Esophagus (tissue), 2 donors: ENCODE results near the gene MPDU1. TPM values are rescaled to one million over a fixed set of nuclear protein-coding genes. Genes with fewer than 3 reads are reported as not detected.

Experiments
- H3K27ac ChIP-seq, 2 donors: one replicate each; pipeline ENCODE4 v1.5.1; 2013; ENCODE audit warnings: low read depth in 2 of 2, mild to moderate bottlenecking in 2 of 2, inconsistent platforms in 1 of 2, low read length in 1 of 2, moderate library complexity in 1 of 2
- H3K27me3 ChIP-seq, 2 donors: one replicate each; pipeline ENCODE4 v1.6.1; 2013; ENCODE audit warnings: low read length in 2 of 2, control low read depth in 1 of 2, mild to moderate bottlenecking in 1 of 2; ENCODE audit not compliant: insufficient read depth in 2 of 2, control insufficient read depth in 1 of 2
- H3K36me3 ChIP-seq, 2 donors: one replicate each; pipeline ENCODE4 v1.6.1; 2013; ENCODE audit warnings: low read length in 1 of 2; ENCODE audit not compliant: control insufficient read depth in 2 of 2, insufficient read depth in 2 of 2
- H3K4me1 ChIP-seq, 2 donors: one replicate each; pipeline ENCODE4 v1.6.1; 2013; ENCODE audit warnings: low read length in 1 of 2; ENCODE audit not compliant: control insufficient read depth in 2 of 2, insufficient read depth in 2 of 2
- H3K4me3 ChIP-seq, 2 donors: one replicate each; pipeline ENCODE4 v1.5.1; 2013; ENCODE audit warnings: low read length in 2 of 2, mild to moderate bottlenecking in 2 of 2, low read depth in 1 of 2, moderate library complexity in 1 of 2
- H3K9me3 ChIP-seq, 2 donors: one replicate each; pipeline ENCODE4 v1.6.1; 2013; ENCODE audit warnings: mild to moderate bottlenecking in 2 of 2, low read depth in 1 of 2, low read length in 1 of 2, moderate library complexity in 1 of 2; ENCODE audit not compliant: control insufficient read depth in 2 of 2, insufficient read depth in 1 of 2
- WGBS, 2 donors: extraction: QIAGEN DNeasy Blood & Tissue Kit; methylation state at CpG; one replicate each; pipeline ENCODE4 v1.1.7; 2013; 5-methylcytosine and 5-hydroxymethylcytosine counted together
- polyA plus RNA-seq, 2 donors: library from polyadenylated mRNA; stranded (reverse); fragments of 200-250 nt; gene quantifications; one replicate each; pipeline ENCODE4 v1.2.3, GENCODE V29; 2013
- donor health status: healthy with polysubstance abuse.
- donor health status: Bipolar disorder and iron deficiency.

The MPDU1 gene
- polyA plus RNA-seq, 2 donors = 56.9 to 60.0 TPM

GRCh38 chr17:7572338-7572587, 11.4 kb upstream of the MPDU1 start:
- Histone ChIP-seq H3K36me3 (peaks cover 21 to 35% of the 10 kb centered on the region in 2 donors), H3K27me3 (no peaks in the 10 kb centered on the region), H3K27ac (peak overlapping the region; percentile 61 to 88), H3K9me3 (no peaks in the 10 kb centered on the region), H3K4me1 (peaks cover 0 to 7% of the 10 kb centered on the region in 2 donors), H3K4me3 (peak overlapping the region; percentile 40 to 47)
- 0 to 1% methylated on average over 11 of the region's 11 CpGs for WGBS, 2 donors

DNA sequence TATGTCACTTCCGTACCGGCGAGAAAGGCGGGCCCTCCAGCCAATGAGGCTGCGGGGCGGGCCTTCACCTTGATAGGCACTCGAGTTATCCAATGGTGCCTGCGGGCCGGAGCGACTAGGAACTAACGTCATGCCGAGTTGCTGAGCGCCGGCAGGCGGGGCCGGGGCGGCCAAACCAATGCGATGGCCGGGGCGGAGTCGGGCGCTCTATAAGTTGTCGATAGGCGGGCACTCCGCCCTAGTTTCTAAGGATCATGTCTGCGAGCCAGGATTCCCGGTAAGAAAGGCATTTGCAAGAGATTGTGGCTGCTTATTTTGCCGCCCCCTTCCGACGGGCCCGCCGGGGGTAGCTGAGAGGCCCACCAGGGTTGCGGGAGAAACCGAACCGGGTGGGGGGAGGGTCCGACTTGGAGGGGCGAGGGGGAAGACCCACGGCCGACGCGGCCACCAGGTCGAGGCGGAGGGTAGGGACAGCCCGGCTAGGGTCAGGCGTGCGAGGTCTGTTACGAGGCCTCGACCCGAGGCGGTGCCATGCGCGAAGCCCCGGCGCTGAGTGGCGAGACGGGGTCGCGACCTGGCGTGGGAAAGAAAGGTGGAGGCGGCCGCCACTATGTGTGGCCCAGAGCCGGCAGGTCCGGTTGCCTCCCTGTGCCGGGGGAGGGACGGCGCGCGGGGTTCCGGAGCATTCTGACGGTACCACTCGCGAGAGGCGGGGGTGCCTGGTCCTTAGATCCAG, 10.9 kb upstream of the MPDU1 start:
- peak overlapping the region; percentile 97 to 98 for H3K27ac ChIP-seq
- no peaks in the 10 kb centered on the region for H3K9me3 ChIP-seq
- H3K36me3 ChIP-seq = peaks cover 22 to 40% of the 10 kb centered on the region in 2 donors
- H3K4me3 ChIP-seq = peak overlapping the region; percentile 97 to 99
- H3K4me1 ChIP-seq = peaks cover 0 to 7% of the 10 kb centered on the region in 2 donors
- H3K27me3 ChIP-seq = no peaks in the 10 kb centered on the region
- WGBS, 2 donors = 0 to 1% methylated on average over 72 to 73 of the region's 73 CpGs

GRCh38 chr17:7573324-7574080, 10.2 kb upstream of the MPDU1 start:
- WGBS, 2 donors = 0% methylated on average over 43 to 71 of the region's 71 CpGs
- Histone ChIP-seq H3K4me1 (peaks cover 0 to 7% of the 10 kb centered on the region in 2 donors), H3K4me3 (peak overlapping the region; percentile 97 to 99), H3K36me3 (peaks cover 26 to 44% of the 10 kb centered on the region in 2 donors), H3K27ac (peak overlapping the region; percentile 97 to 98), H3K9me3 (no peaks in the 10 kb centered on the region), H3K27me3 (no peaks in the 10 kb centered on the region)

DNA sequence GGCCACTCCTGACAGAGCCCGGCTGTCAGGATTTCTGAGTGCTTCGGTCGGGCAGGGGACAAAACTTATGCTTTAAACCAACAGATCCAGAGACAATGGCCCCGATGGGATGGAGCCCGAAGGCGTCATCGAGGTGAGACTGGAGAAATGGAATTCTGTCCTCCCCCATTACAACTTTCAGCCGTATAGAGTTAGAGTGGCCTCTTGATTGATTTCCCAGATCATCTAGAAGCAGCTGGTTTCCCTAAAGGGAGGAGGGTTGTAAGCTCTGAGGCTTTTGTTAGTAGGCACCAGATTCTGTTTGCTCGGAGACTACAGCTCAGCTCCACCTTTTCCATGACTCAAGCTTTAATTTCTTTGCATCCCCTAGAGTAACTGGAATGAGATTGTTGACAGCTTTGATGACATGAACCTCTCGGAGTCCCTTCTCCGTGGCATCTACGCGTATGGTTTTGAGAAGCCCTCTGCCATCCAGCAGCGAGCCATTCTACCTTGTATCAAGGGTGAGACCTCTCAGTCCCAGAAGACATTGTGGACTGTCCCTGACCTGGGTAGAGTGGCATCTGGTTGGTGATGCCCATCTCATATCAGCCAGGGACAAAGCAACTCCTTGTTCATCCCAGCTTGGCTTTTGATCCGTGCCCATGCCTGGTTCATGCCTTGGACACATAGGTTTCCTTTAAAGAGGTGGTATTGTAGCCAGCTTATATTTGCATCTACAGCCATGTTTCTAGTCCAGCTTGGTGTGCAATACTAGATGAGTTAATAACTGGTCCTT, 9.3 kb upstream of the MPDU1 start:
- Histone ChIP-seq H3K36me3 (peaks cover 24 to 49% of the 10 kb centered on the region in 2 donors), H3K9me3 (no peaks in the 10 kb centered on the region), H3K27ac (peak overlapping the region; percentile 97 to 98), H3K4me1 (peaks cover 0 to 11% of the 10 kb centered on the region in 2 donors), H3K4me3 (peak overlapping the region; percentile 97 to 99), H3K27me3 (no peaks in the 10 kb centered on the region)
- 12 to 14% methylated on average over 15 of the region's 15 CpGs for WGBS, 2 donors

- WGBS, 2 donors = 48 to 63% methylated on average over 1 of the region's 1 CpG
- H3K9me3 ChIP-seq = no peaks in the 10 kb centered on the region
- peak overlapping the region; percentile 65 to 98 for H3K27ac ChIP-seq
- peaks cover 0 to 18% of the 10 kb centered on the region in 2 donors for H3K4me1 ChIP-seq
- H3K36me3 ChIP-seq = peaks cover 24 to 44% of the 10 kb centered on the region in 2 donors
- peak overlapping the region in 1 of 2 donors; percentile 20 for H3K4me3 ChIP-seq
- H3K27me3 ChIP-seq = no peaks in the 10 kb centered on the region
These were observed 8.2 kb upstream of the MPDU1 start for GRCh38 chr17:7575481-7575883.

DNA sequence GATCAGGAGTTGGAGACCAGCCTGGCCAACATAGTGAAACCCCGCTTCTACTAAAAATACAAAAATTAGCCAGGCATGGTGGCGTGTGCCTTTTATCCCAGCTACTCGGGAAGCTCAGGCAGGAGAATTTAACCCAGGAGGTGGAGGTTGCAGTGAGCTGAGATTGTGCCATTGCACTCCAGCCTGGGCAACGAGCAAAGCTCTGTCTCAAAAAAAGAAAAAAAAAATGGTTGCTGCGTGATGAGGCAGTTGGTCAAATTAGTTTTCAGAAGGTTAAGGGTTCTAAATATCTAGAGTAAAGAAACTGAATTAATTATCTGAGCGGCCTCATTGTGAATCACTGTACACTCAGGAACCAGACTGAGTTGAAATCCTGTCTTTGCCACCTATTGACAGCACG, 7.7 kb upstream of the MPDU1 start:
- H3K27ac ChIP-seq = peak overlapping the region; percentile 14 to 98
- H3K4me3 ChIP-seq = peak overlapping the region in 1 of 2 donors; percentile 20
- H3K27me3 ChIP-seq = no peaks in the 10 kb centered on the region
- WGBS, 2 donors = 62 to 70% methylated on average over 7 of the region's 7 CpGs
- no peaks in the 10 kb centered on the region for H3K9me3 ChIP-seq
- H3K36me3 ChIP-seq = peaks cover 24 to 42% of the 10 kb centered on the region in 2 donors
- H3K4me1 ChIP-seq = peaks cover 0 to 23% of the 10 kb centered on the region in 2 donors

GRCh38 chr17:7576432-7576937, 7.2 kb upstream of the MPDU1 start:
- Histone ChIP-seq H3K4me3 (no peak overlapping the region), H3K27ac (peak overlapping the region in 1 of 2 donors; percentile 61), H3K36me3 (peaks cover 24 to 42% of the 10 kb centered on the region in 2 donors), H3K27me3 (no peaks in the 10 kb centered on the region), H3K9me3 (no peaks in the 10 kb centered on the region), H3K4me1 (peaks cover 0 to 26% of the 10 kb centered on the region in 2 donors)
- WGBS, 2 donors = 78 to 81% methylated on average over 14 of the region's 14 CpGs

GRCh38 chr17:7577327-7578199, 6.1 kb upstream of the MPDU1 start:
- WGBS, 2 donors = 71 to 75% methylated on average over 17 of the region's 17 CpGs
- Histone ChIP-seq H3K27ac (peak overlapping the region; percentile 2 to 50), H3K4me3 (no peak overlapping the region), H3K36me3 (peaks cover 24 to 42% of the 10 kb centered on the region in 2 donors), H3K27me3 (no peaks in the 10 kb centered on the region), H3K9me3 (no peaks in the 10 kb centered on the region), H3K4me1 (peaks cover 0 to 32% of the 10 kb centered on the region in 2 donors)
